ENCODE data around the gene PIK3C2A. TPM values are rescaled to one million over a fixed set of nuclear protein-coding genes. Genes with fewer than 3 reads are reported as not detected.

PIK3C2A gene
- total and polyA plus RNA-seq, 2 of the 8 experiments (the other 6 are each of a cell fraction or from before 2014, with no cell fraction given): 20.1 to 127 TPM

- Histone ChIP-seq H3K79me1 (ENCODE audit: low read depth, low read length) (peaks cover 3% of the 10 kb centered on the region; the same call in 1 of the 2 replicates), H3K4me3 (ENCODE audit: extremely low read depth in 1 of 4, insufficient read depth in 2 of 4, low read depth in 3 of 4, low read length in 4 of 4) (no peak overlapping the region), H3K56ac (replicated peaks; ENCODE audit: insufficient read length, low read depth, low read length) (no peak overlapping the region), H2BK20ac (ENCODE audit: low read length) (no peak overlapping the region), H2BK5ac (ENCODE audit: low read depth, low read length) (no peak overlapping the region), H3K27me3 (replicated peaks in 1 of 4; ENCODE audit: control insufficient read depth in 3 of 4, extremely low read depth in 1 of 4, insufficient read depth in 3 of 4, low read length in 3 of 4) (no peaks in the 10 kb centered on the region), H3K27ac (ENCODE audit: low read depth, low read length) (no peak overlapping the region), H2AK5ac (ENCODE audit: low read depth, low read length) (no peak overlapping the region), H3K79me2 (ENCODE audit: control insufficient read depth in 1 of 2, insufficient read depth in 2 of 2, low read length in 2 of 2) (peaks cover 0 to 96% of the 10 kb centered on the region in 2 experiments; a peak in 2 of 4 replicates), H3K4ac (replicated peaks; ENCODE audit: insufficient read length, low read depth, low read length) (no peak overlapping the region), H2AFZ (ENCODE audit: low read length) (no peak overlapping the region), H3K18ac (ENCODE audit: extremely low read depth, low read length) (no peak overlapping the region), H3K36me3 (ENCODE audit: control insufficient read depth in 2 of 4, insufficient read depth in 4 of 4, low read length in 3 of 4) (peaks cover 3 to 9% (median 8%) of the 10 kb centered on the region in 4 experiments; a peak in 7 of 8 replicates), H2BK12ac (ENCODE audit: low read depth, low read length) (no peak overlapping the region), H3K23me2 (ENCODE audit: low read depth, low read length) (no peaks in the 10 kb centered on the region), H3K4me1 (replicated peaks in 1 of 4; ENCODE audit: control insufficient read depth in 3 of 4, insufficient read depth in 4 of 4, low read length in 3 of 4) (peaks cover 0 to 3% (median 0%) of the 10 kb centered on the region in 4 experiments; a peak in 1 of 7 replicates), H3K9ac (replicated peaks in 1 of 4; ENCODE audit: extremely low read depth in 1 of 4, low read depth in 3 of 4, low read length in 3 of 4) (no peak overlapping the region), H3K23ac (ENCODE audit: insufficient read length) (no peak overlapping the region), H2BK15ac (ENCODE audit: low read length) (no peak overlapping the region), H4K20me1 (replicated peaks in 1 of 2; ENCODE audit: control insufficient read depth in 1 of 2, insufficient read depth in 2 of 2, low read length in 2 of 2) (peaks cover 2 to 8% of the 10 kb centered on the region in 2 experiments), H4K5ac (ENCODE audit: insufficient read length, low read depth, low read length) (no peak overlapping the region), H4K91ac (replicated peaks; ENCODE audit: insufficient read length, low read length) (no peak overlapping the region), H3K9me3 (ENCODE audit: insufficient read depth in 2 of 2, low read depth in 1 of 2, low read length in 1 of 2) (no peaks in the 10 kb centered on the region), H3K14ac (ENCODE audit: insufficient read length) (no peak overlapping the region), H3K4me2 (ENCODE audit: insufficient read depth in 1 of 2, low read depth in 2 of 2, low read length in 2 of 2) (no peak overlapping the region), H4K8ac (ENCODE audit: extremely low read depth, insufficient read depth, low read length) (no peak overlapping the region), H2BK120ac (replicated peaks; ENCODE audit: low read depth, low read length) (no peak overlapping the region)
- FAIRE-seq: no peak
- ChIA-PET POLR2A (ENCODE audit: partially characterized antibody) (interaction anchor here (0.8 kb wide), 1 partner anchor 40 kb away, joined by 4 read pairs; no protein-coding TSS in a partner anchor), CTCF (ENCODE audit: partially characterized antibody) (no interaction called here)
- WGBS, 2 experiments (ENCODE audit: extremely low coverage in 1 of 2, insufficient coverage in 1 of 2, insufficient read length in 1 of 2, insufficient replicate concordance in 2 of 2, low coverage in 1 of 2, low lambda C conversion rate in 2 of 2, missing lambda C conversion rate in 1 of 2): 91% methylated on average over 2 of the region's 2 CpGs; no CpG with 5 or more reads in 1 of the 2 experiments
- DNase-seq (ENCODE audit: low read depth in 1 of 2, low spot score in 2 of 2): no peak
- TF ChIP-seq MAFK (IDR thresholded peaks at IDR 0.05; ENCODE audit: low read depth, low read length) (no peak), SP1 (IDR thresholded peaks at IDR 0.05; ENCODE audit: low read depth, low read length) (no peak), JUND (IDR thresholded peaks at IDR 0.05; ENCODE audit: low read length) (no peak), SIX5 (IDR thresholded peaks at IDR 0.05; ENCODE audit: low read depth, low read length) (no peak), BACH1 (IDR thresholded peaks at IDR 0.05; ENCODE audit: low read length) (no peak), SIRT6 (IDR thresholded peaks at IDR 0.05; ENCODE audit: low read length) (no peak), YY1 (IDR thresholded peaks at IDR 0.05; ENCODE audit: low read depth, low read length) (no peak), SIN3A (conservative IDR thresholded peaks at IDR 0.05 in 1 of 2, IDR thresholded peaks at IDR 0.05 in 1 of 2; ENCODE audit: low read depth in 1 of 2, low read length in 2 of 2) (no peak), E2F6 (IDR thresholded peaks at IDR 0.05) (no peak), EP300 (IDR thresholded peaks at IDR 0.05; ENCODE audit: borderline replicate concordance in 1 of 2, low read depth in 2 of 2, low read length in 2 of 2) (no peak), NRF1 (IDR thresholded peaks at IDR 0.05; ENCODE audit: low read depth, low read length) (no peak), SAP30 (IDR thresholded peaks at IDR 0.05; ENCODE audit: insufficient read depth, insufficient replicate concordance, low read length) (no peak), TAF7 (optimal IDR thresholded peaks at IDR 0.05; ENCODE audit: borderline replicate concordance, low read depth, low read length) (no peak)
Measured at GRCh38 chr11:17163736-17164135, 44.0 kb downstream of the PIK3C2A start.

Measured in H1 (cell line).